ENCODE measurements around the gene FAM124B.

Gene FAM124B

GRCh38 chr2:224401641-224402342 is at the start of gene FAM124B:
Gene FAM124B, minus strand, starts transcription at chr2:224402107. Its CDS starts 339 bp downstream, at chr2:224401768.
- DNase-seq, result no peak

- no peak for DNase-seq
These were observed 47.6 kb upstream of the FAM124B start for GRCh38 chr2:224449212-224450147.

- no peak for DNase-seq
These were observed 46.3 kb upstream of the FAM124B start for GRCh38 chr2:224448236-224448635.

- no peak for DNase-seq
These were observed 42.9 kb upstream of the FAM124B start for GRCh38 chr2:224444783-224445182.

- DNase-seq, result no peak
These were observed 42.1 kb upstream of the FAM124B start for GRCh38 chr2:224444021-224444420.

GRCh38 chr2:224442071-224442967 is 40.4 kb upstream of the FAM124B start:
- DNase-seq, result no peak

GRCh38 chr2:224440988-224441387 is 39.1 kb upstream of the FAM124B start:
- DNase-seq, result no peak

GRCh38 chr2:224438726-224439125 is 36.8 kb upstream of the FAM124B start:
- no peak for DNase-seq

GRCh38 chr2:224436634-224437033 is 34.7 kb upstream of the FAM124B start:
- DNase-seq, result no peak

GRCh38 chr2:224434618-224435017 is 32.7 kb upstream of the FAM124B start:
- no peak for DNase-seq

GRCh38 chr2:224433442-224433841 is 31.5 kb upstream of the FAM124B start:
- DNase-seq, result no peak

- no peak for DNase-seq
These were observed 30.2 kb upstream of the FAM124B start for GRCh38 chr2:224432003-224432579.

- no peak for DNase-seq
These were observed 27.5 kb upstream of the FAM124B start for GRCh38 chr2:224429441-224429810.

- no peak for DNase-seq
These were observed 27.0 kb upstream of the FAM124B start for GRCh38 chr2:224428787-224429440.

GRCh38 chr2:224427471-224427870 is 25.6 kb upstream of the FAM124B start:
- DNase-seq, result no peak

- no peak for DNase-seq
These were observed 24.7 kb upstream of the FAM124B start for GRCh38 chr2:224426656-224427055.

GRCh38 chr2:224421065-224421464 is 19.2 kb upstream of the FAM124B start:
- no peak for DNase-seq

GRCh38 chr2:224417947-224418346 is 16.0 kb upstream of the FAM124B start:
- no peak for DNase-seq

- DNase-seq, result no peak
These were observed 15.4 kb upstream of the FAM124B start for GRCh38 chr2:224417361-224417729.

GRCh38 chr2:224416656-224417360 is 14.9 kb upstream of the FAM124B start:
- DNase-seq, result no peak

GRCh38 chr2:224413381-224413780 is 11.5 kb upstream of the FAM124B start:
- DNase-seq, result no peak
